A549 (cell line): ENCODE measurements around the gene PRKAR1B. TPM values are rescaled to one million over a fixed set of nuclear protein-coding genes. Genes with fewer than 3 reads are reported as not detected.
A peak's percentile ranks its signal among the peaks of the same experiment; 100 is the strongest.

Experiments used
- ATAC-seq, 2 experiments: fragments of 200-7000 bp in 1 of 2; fragments of >200 bp in 1 of 2; cut with Nextera tagmentation in 1 of 2; cut with Tn5 transposase in 1 of 2; 3 replicates each; pipeline versions ENCODE4 v1.8.0 to v1.9.1; 2018 to 2020; ENCODE audit warnings: mild to moderate bottlenecking in 1 of 2, moderate library complexity in 1 of 2
- CTCF ChIA-PET: fragments of 300-600 bp; sonication (Branson Sonifier 250); formaldehyde crosslinking; extraction: SDS; loops from one replicate; lab custom pipeline; 2021; ENCODE audit warnings: antibody characterized with exemption, inconsistent platforms; lab: Yijun Ruan, JAX
- POLR2A ChIA-PET: fragments of 350-600 bp; formaldehyde crosslinking; extraction: SDS; loops from one replicate; lab custom pipeline; 2021; ENCODE audit warnings: antibody characterized with exemption, inconsistent platforms; lab: Yijun Ruan, JAX
- DNase-seq, 2 experiments: peaks; one replicate each; pipeline versions ENCODE4 v3.0.0 to v3.0.0-alpha.2; 2011 to 2016; ENCODE audit warnings: low read depth in 1 of 2, low spot score in 1 of 2
- FAIRE-seq: peaks from 2 replicates; lab custom pipeline; 2011; peaks lifted over from hg19 to GRCh38; lab: Jason Lieb, UNC
- H3K27ac ChIP-seq, 2 experiments: fragments of >200 bp; sonication (Bioruptor Twin); formaldehyde crosslinking; 3 replicates each; pipeline ENCODE4 v1.5.1; 2016 to 2017
- H3K4me1 ChIP-seq: fragments of >200 bp; sonication (Bioruptor Twin); formaldehyde crosslinking; 3 replicates; pipeline ENCODE4 v1.6.1; 2016
- H3K4me2 ChIP-seq: fragments of >200 bp; sonication (Bioruptor Twin); formaldehyde crosslinking; 3 replicates; pipeline ENCODE4 v1.6.1; 2016
- H3K4me3 ChIP-seq: fragments of >200 bp; sonication (Bioruptor Twin); formaldehyde crosslinking; 3 replicates; pipeline ENCODE4 v1.5.1; 2016
- H3K9me3 ChIP-seq: fragments of >200 bp; sonication (Bioruptor Twin); formaldehyde crosslinking; 3 replicates; pipeline ENCODE4 v1.6.1; 2016
- ATOH8 ChIP-seq: fragments of 250-450 bp; sonication (Bioruptor Pico); IDR thresholded peaks from 2 replicates; pipeline ENCODE4 v1.5.0; 2020; ENCODE audit warnings: low read depth, mild to moderate bottlenecking, moderate library complexity
- CHD4 ChIP-seq: fragments of 200-600 bp; sonication (generic); IDR thresholded peaks from 2 replicates; pipeline ENCODE4 v1.6.1; 2016; ENCODE audit warnings: antibody characterized with exemption, mild to moderate bottlenecking, borderline replicate concordance
- E2F6 ChIP-seq: IDR thresholded peaks from 2 replicates; pipeline ENCODE4 v1.6.1; 2012; ENCODE audit warnings: low read depth, borderline replicate concordance
- EHF ChIP-seq: fragments of 250-450 bp; sonication (Bioruptor Pico); IDR thresholded peaks from 2 replicates; pipeline ENCODE4 v1.5.0; 2020; ENCODE audit warnings: mild to moderate bottlenecking
- FOSL2 ChIP-seq, 2 experiments: fragments of 450-650 bp in 1 of 2; fragments of >200 bp in 1 of 2; sonication (Bioruptor Twin) in 1 of 2; formaldehyde crosslinking; IDR thresholded peaks; 2 replicates each; pipeline versions ENCODE4 v1.5.0 to v1.6.1; 2016 to 2020; ENCODE audit warnings: mild to moderate bottlenecking in 1 of 2, moderate library complexity in 1 of 2
- FOXS1 ChIP-seq: fragments of 250-450 bp; sonication (Bioruptor Pico); IDR thresholded peaks from 2 replicates; pipeline ENCODE4 v1.5.0; 2020; ENCODE audit warnings: mild to moderate bottlenecking, moderate library complexity
- HOXB13 ChIP-seq: fragments of 250-450 bp; sonication (Bioruptor Pico); IDR thresholded peaks from 2 replicates; pipeline ENCODE4 v1.5.0; 2020; ENCODE audit warnings: low read depth, mild to moderate bottlenecking, moderate library complexity
- HOXB5 ChIP-seq: fragments of 250-450 bp; sonication (Bioruptor Pico); IDR thresholded peaks from 2 replicates; pipeline ENCODE4 v1.5.0; 2020; ENCODE audit warnings: mild to moderate bottlenecking, moderate library complexity
- JUN ChIP-seq, 2 experiments: fragments of >200 bp; sonication (Bioruptor Twin); formaldehyde crosslinking; IDR thresholded peaks; 2 replicates in 1 of 2; 3 replicates in 1 of 2; pipeline ENCODE4 v1.6.1; 2016 to 2017
- JUNB ChIP-seq: fragments of >200 bp; sonication (Bioruptor Twin); formaldehyde crosslinking; IDR thresholded peaks from 2 replicates; pipeline ENCODE4 v1.6.1; 2016
- MAZ ChIP-seq: fragments of 150-350 bp; IDR thresholded peaks from 2 replicates; pipeline ENCODE4 v1.6.1; 2014; ENCODE audit warnings: antibody characterized with exemption, low read depth, low read length, borderline replicate concordance
- RCOR1 ChIP-seq: fragments of 150-350 bp; IDR thresholded peaks from 2 replicates; pipeline ENCODE4 v1.6.1; 2014; ENCODE audit warnings: antibody characterized with exemption, low read length, low read depth
- RNF2 ChIP-seq: fragments of 200-600 bp; sonication (generic); IDR thresholded peaks from 2 replicates; pipeline ENCODE4 v1.6.1; 2016; ENCODE audit warnings: low read depth, mild to moderate bottlenecking, antibody characterized with exemption, moderate library complexity, borderline replicate concordance
- SREBF2 ChIP-seq: fragments of 450-650 bp; IDR thresholded peaks from 2 replicates; pipeline ENCODE4 v1.6.1; 2014; ENCODE audit warnings: mild to moderate bottlenecking, moderate library complexity
- TP53 ChIP-seq: fragments of 250-450 bp; sonication (Bioruptor Pico); IDR thresholded peaks from 2 replicates; pipeline ENCODE4 v1.5.0; 2021; ENCODE audit warnings: mild to moderate bottlenecking, moderate library complexity
- WGBS: methylation state at CpG from one replicate; pipeline ENCODE4 v1.1.6; 2017; ENCODE audit errors: missing lambda C conversion rate; 5-methylcytosine and 5-hydroxymethylcytosine counted together
- polyA plus RNA-seq, 4 experiments: library from polyadenylated mRNA; depleted of rRNA in 3 of 4; stranded (reverse); fragments of >200 nt; fragmentation: RNase III in 1 of 4; extraction: RNeasy Plus Mini Kit Qiagen cat#74134 plus additional on column Dnase treatment in 1 of 4; gene quantifications; 2 replicates in 3 of 4; 3 replicates in 1 of 4; pipeline ENCODE4 v1.2.3, GENCODE V29; 2011 to 2017
- TF ChIP-seq, protein P1 (sequence below): fragments of 450-650 bp; IDR thresholded peaks from 2 replicates; pipeline ENCODE4 v1.6.1; 2014; ENCODE audit warnings: antibody characterized with exemption
- TF ChIP-seq, protein P2 (sequence below): IDR thresholded peaks from 2 replicates; pipeline ENCODE4 v1.6.1; 2012
- TF ChIP-seq, protein P3 (sequence below): fragments of 200-600 bp; sonication (generic); IDR thresholded peaks from 2 replicates; pipeline ENCODE4 v1.6.1; 2016; ENCODE audit warnings: antibody characterized with exemption, mild to moderate bottlenecking, moderate library complexity

The PRKAR1B gene
- polyA plus RNA-seq, 2 of the 4 experiments (the other 2 are of a cell fraction) = 10.1 to 33.7 TPM

DNA sequence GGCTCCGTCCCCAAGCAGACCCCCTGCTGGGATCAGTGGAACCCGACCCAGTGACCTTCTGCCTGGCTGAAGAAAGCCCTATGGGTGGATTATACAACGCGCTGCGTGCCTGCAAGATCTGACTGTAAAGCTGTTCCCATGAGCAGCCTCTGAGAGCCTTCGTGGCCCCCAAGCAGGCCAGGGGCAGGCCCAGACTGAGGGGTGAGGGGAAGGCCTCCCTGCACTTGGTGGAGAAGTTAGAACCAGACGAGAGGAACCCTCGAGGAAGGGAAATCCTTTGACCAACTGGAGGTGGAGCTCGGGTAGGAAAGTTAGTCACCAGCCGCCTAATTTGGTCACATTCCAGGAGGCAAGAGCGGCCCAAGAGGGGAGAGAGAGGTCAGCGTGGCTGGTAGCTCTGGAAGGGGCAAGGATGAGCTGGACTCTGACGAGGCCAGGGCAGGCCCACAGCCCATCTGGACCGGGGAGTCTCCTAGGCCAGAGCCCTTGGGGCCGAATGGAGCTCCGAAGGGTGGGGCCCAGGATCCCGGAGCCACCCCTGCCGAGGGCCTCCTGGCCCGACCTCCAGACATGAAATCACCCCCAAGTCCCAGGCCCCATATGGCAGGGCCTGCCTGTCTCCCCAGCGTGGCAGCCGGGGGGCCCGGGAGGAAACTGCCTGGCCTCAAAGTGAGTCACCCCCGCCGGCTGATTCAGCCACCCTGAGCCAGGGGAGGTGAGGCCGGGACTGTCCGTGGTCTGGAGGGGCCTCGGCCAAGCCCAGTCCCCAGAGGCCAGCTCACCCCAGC is 184.2 kb downstream of the PRKAR1B start:
- Histone ChIP-seq H3K4me1 (peaks cover 50% of the 10 kb centered on the region), H3K27ac (peak overlapping the region; percentile 79 to 96)
- peak; percentile 76; the same call in 1 of the 2 replicates for TF ChIP-seq HOXB13 (CRISPR knock-in tag)
- TF ChIP-seq E2F6 = peak; percentile 74
- TF ChIP-seq TP53 = no peak
- no peak for TF ChIP-seq RCOR1
- no peak for TF ChIP-seq MAZ
- TF ChIP-seq FOSL2 (IDR thresholded peaks at IDR 0.05) = peak; percentile 24; the same call in 1 of the 2 replicates
- TF ChIP-seq FOSL2 (CRISPR knock-in tag; IDR thresholded peaks at IDR 0.05) = peak; percentile 85
- TF ChIP-seq EHF (CRISPR knock-in tag) = no peak
- no peak for TF ChIP-seq RNF2
- no peak for TF ChIP-seq CHD4
- TF ChIP-seq, protein P1, sequence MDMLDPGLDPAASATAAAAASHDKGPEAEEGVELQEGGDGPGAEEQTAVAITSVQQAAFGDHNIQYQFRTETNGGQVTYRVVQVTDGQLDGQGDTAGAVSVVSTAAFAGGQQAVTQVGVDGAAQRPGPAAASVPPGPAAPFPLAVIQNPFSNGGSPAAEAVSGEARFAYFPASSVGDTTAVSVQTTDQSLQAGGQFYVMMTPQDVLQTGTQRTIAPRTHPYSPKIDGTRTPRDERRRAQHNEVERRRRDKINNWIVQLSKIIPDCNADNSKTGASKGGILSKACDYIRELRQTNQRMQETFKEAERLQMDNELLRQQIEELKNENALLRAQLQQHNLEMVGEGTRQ = no peak
- TF ChIP-seq HOXB5 (CRISPR knock-in tag) = peak; percentile 66; the same call in 1 of the 2 replicates
- peak; percentile 74; the same call in 1 of the 2 replicates for TF ChIP-seq ATOH8 (CRISPR knock-in tag)
- TF ChIP-seq JUNB = peak; percentile 22; the same call in 1 of the 2 replicates
- TF ChIP-seq JUN (IDR thresholded peaks at IDR 0.05) = 0 out of 5 replicates have a peak, but pooled peaks of 1 of the 2 experiments have one; percentile 45
- no peak for TF ChIP-seq SREBF2
- peak; percentile 18; the same call in 1 of the 2 replicates for TF ChIP-seq FOXS1
- TF ChIP-seq, protein P2, sequence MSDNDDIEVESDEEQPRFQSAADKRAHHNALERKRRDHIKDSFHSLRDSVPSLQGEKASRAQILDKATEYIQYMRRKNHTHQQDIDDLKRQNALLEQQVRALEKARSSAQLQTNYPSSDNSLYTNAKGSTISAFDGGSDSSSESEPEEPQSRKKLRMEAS = peak; percentile 88
- TF ChIP-seq, protein P3, sequence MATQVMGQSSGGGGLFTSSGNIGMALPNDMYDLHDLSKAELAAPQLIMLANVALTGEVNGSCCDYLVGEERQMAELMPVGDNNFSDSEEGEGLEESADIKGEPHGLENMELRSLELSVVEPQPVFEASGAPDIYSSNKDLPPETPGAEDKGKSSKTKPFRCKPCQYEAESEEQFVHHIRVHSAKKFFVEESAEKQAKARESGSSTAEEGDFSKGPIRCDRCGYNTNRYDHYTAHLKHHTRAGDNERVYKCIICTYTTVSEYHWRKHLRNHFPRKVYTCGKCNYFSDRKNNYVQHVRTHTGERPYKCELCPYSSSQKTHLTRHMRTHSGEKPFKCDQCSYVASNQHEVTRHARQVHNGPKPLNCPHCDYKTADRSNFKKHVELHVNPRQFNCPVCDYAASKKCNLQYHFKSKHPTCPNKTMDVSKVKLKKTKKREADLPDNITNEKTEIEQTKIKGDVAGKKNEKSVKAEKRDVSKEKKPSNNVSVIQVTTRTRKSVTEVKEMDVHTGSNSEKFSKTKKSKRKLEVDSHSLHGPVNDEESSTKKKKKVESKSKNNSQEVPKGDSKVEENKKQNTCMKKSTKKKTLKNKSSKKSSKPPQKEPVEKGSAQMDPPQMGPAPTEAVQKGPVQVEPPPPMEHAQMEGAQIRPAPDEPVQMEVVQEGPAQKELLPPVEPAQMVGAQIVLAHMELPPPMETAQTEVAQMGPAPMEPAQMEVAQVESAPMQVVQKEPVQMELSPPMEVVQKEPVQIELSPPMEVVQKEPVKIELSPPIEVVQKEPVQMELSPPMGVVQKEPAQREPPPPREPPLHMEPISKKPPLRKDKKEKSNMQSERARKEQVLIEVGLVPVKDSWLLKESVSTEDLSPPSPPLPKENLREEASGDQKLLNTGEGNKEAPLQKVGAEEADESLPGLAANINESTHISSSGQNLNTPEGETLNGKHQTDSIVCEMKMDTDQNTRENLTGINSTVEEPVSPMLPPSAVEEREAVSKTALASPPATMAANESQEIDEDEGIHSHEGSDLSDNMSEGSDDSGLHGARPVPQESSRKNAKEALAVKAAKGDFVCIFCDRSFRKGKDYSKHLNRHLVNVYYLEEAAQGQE = no peak
- TF ChIP-seq, all 56 proteins: peak for 9
- H3K4me2 ChIP-seq = peak overlapping the region; percentile 40
- H3K4me3 ChIP-seq = no peak overlapping the region
- ATAC-seq (peak; percentile 27 to 52), DNase-seq (peak; percentile 76 to 81), FAIRE-seq (no peak)
- POLR2A ChIA-PET = interaction anchor here (3.4 kb wide), 1 partner anchor 24 kb away, joined by 16 read pairs; the partner anchor contains the start of gene PDGFA
- CTCF ChIA-PET = interaction anchor here (0.9 to 2.8 kb wide), 5 partner anchors 10 to 221 kb away, joined by 3 to 11 read pairs (median 5); partner anchors contain the start of gene PDGFA
- WGBS = 20% methylated on average over 17 of the region's 27 CpGs
- no peaks in the 10 kb centered on the region; the same call in 2 of the 3 replicates for H3K9me3 ChIP-seq
